NOMO-1 (cell line): Measurements from ENCODE around the gene KLF11.

Source experiments
- DNase-seq, 2 experiments: peaks; one replicate each; lab custom pipeline; 2025; ENCODE audit not compliant: unreplicated experiment in 2 of 2; lab: John Stamatoyannopoulos, UW

The KLF11 gene

DNA sequence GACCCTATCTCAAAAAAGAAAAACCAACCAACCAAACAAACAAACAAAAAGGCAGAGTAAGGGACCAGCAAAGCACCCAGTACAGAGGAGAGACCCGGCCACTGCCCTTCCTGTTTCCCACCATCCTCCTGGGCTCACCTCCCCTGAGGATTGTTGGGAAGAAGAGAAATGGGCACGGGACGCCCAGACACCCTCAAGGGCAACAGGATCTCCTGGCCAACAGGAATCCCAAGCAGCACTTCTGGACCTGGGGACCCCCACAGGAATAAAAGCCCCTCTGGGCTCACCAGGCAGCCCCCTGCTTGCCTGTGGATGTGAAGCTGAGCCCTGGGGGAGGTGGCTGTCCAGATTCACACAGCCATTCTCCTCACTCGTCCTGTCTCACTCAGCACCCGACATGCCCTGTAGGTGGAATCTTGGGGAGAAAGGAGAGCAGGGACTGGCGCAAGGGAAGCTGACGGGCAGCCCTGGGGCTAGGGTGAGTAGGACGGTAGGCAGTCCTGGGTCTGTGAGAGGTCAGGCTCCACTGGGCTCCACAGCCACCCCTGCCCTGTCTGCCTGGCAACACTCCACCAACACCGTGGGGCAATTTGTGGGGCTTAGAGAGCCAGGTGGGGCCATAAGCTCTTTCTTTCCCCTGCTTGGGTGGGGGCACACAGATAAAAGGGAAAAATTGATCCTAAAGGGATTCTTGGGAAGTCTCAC is 18.0 kb downstream of the KLF11 start:
- DNase-seq, result no peak

DNA sequence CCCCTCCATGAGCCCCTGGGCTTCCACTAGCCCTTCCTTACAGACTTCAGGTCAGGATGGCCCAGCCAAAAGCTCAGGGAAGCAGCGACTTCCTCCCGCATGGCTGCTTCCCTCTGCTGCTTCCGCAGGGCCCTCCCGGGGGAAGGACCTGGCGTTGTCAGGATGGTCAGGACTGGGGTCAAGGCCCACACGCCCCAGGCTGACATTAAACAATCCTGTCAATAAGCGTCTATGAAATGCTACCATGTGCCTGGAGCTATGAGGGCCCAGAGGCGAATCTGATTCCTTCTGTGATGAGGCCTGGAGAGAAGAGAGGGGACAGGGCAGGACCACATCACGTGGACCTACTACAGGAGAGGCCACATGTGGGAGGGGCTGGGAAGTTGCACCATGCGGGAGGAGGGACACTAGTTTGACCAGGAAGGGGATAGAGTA is 19.6 kb downstream of the KLF11 start:
- DNase-seq, result no peak

DNA sequence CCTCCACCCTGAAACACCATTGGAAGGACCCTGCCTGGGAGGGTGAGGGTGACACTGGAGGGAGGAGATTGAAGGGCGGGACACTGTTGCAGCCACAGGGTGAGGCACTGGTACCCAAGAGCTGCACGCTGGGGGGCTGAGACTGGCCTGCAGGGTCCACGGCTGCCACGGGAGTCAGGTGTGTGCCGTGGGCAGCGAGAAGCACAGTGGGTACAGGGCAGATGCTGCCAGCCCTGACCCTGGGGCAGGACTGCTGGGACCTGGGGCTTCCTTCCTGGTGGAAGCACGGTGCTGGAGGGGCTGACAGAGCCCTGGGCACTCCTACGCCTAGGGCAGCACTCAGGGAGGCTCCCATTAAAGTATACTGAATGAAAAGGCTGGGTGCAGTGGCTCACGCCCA is 20.2 kb downstream of the KLF11 start:
- DNase-seq, result no peak

DNA sequence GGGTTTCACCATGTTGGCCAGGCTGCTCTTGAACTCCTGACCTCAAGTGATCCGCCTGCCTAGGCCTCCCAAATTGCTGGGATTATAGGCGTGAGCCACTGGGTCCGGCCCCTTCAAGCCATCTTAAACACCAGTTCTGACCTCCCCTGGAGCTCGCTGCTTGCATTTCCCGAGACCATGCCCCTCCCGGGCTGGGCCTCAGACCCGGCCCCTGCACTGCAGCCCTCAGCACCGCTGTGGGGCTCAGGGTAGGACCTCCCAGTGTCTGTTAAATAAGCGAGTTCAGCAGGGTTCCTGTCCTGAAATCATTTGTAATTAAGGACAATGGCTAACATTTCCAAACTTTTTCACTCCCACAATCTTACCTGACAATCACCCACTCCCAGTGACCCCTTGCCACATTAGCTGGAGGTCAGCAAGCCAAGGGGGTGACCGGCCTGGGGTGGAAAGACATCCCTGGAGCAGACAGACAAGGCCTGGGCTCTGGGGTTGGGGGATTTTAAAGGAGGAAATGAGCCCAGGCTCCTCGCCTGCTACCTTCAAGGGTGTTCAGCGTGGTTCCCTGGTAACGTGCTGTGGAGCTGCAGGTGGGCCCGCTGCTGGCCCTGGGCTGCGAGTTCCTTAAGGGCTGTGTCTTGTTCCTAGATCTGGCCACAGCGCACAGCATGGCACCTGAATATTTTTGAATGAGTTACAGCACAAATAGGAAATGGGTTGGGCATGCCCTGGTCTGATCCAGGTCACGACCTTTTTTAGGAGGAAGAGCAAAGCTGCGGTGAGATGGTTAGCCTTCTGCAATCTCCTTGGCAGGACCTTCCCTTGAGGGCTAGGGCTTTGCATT is 21.8 kb downstream of the KLF11 start:
- peak in 1 of 2 experiments; percentile 41 for DNase-seq

DNA sequence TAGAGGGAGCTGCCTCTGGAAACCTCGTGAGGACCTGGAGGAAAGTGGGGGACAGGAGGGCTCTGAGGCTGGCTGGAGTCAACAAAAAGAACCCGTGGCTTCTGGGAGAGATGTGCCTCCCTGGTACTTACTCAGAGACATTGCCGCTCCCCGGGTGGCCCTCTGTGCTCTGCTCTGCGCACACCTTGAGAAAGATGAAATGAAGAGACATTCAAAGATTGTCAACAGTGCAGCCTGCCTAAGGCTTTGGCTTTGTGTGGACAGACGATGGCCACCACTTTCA is 22.4 kb downstream of the KLF11 start:
- no peak for DNase-seq

DNA sequence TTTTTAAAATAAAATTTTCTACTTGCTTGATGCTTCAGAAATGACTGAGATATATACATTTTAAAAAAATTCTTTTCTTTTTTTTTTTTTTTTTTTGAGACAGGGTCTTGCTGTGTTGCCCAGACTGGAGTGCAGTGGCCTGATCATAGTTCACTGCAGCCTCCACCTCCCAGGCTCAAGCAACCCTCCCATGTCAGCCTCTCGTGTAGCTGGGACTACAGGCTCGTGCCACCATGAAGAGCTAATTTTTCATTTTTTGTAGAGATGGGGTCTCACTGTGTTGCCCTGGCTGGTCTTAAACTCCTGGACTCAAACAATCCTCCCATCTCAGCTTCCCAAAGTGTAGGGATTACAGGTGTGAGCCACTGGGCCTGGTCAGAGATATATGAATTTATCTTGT is 24.0 kb downstream of the KLF11 start:
- DNase-seq, result no peak

DNA sequence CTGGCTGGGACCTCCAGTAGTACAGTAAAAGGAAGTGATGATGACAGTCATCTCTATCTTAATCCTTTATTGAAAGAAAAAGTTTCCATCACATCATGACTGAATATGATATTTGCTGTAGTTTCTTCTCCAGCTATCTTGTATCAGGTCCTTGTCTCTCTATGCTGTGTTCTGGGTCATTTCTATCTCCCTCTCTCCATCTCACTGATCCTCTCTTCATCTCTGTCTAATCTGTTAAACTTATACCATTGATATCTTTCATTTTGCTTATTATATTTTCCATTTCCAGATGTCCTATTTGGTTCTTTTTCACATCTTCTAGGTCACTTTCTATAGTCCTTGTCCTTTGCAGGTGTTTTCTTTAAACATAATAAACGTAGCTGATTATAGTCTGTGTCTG is 24.5 kb downstream of the KLF11 start:
- no peak for DNase-seq

DNA sequence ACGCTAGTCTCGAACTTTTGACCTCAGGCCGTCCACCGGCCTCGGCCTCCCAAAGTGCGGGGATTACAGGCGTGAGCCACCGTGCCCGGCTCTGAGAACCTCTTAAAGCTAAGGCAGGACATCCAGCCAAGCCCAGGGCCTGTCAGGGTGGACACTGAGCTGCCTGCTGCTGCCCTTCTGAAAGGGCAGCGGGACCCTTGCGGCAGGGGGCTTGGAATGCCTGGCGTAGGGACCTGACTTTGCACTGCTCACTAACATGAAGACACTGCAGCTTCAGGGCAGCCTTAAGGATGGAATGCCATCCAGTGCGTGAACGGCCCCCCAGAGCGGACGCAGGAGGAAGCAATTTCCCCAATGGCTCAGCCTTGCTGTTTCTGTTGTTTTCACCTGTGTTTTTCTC is 27.8 kb downstream of the KLF11 start:
- no peak for DNase-seq

DNA sequence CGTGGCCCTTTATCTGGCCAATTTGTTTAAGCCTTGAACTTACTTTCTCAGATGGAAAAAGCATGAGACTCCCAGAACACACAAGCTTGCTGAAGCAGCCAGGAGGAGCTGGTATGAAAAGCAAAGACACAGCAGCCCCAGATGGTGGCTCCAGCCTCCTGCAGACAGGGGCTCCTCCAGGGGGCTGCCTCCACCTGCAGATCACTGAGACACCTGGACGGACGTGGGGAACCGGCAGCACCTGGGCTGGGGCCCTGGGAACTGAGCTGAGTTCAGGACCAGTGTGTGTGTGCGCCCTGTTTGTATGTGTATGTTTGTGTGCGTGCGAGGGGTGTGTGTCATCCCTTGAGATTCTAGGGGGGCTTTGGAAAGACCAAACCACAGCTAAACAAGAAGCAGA is 28.2 kb downstream of the KLF11 start:
- no peak for DNase-seq

DNA sequence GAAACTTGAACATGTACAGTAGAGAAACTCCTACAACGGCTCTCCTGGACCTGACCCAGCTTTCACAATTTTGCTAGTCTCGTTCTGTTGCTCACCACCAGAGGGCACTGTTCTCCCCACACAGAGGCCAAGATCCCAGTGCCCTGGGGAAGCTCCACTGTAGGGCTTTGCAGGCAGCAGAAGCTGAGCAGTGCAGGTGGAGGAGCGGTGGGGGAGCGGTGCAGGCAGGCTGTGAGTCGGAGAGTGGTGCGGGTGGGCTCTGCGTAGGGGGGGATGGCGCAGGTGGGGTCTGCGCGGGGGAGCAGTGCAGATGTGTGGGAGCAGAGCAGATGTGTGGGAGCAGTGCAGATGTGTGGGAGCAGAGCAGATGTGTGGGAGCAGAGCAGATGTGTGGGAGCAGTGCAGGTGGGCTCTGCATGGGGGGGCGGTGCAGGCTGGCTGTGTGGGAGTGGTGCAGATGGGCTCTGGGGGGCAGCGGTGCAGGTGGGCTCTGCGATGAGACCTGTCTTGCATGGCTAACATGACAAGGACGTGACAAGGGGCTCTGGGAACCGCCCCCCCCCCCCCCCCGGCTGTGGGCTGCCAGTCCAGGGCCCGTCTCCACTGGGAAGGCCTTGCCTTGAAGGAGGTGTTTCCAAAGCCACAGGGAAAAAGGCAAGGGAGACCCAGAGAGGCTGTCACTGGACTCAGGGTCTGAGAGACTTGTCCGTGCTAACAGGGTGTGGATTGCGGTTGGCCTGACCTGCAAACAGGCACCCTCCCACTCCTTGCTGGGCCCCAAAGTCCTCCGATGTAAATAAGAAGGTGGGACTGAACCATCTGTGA is 29.5 kb downstream of the KLF11 start:
- DNase-seq, result peak; percentile 87 to 92

DNA sequence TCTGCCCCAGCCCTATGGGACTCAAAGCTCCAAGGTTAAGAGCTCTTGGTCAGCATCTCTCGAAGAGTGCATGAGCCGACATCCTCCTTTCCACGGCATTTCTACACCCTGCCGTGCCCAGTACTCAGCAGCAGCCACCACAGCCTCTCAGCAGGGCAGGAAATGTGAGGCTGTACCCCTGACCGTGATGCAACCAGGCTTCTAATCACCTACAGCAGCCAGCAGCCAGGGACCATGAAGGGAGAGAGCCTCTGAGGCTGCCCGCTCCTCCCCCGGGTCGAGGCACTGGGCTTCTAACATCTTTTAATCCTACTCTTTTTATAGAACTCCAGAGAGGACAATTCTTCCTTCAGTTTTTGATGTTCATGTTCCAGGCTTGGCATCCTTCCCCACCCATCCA is 30.4 kb downstream of the KLF11 start:
- DNase-seq, result no peak

DNA sequence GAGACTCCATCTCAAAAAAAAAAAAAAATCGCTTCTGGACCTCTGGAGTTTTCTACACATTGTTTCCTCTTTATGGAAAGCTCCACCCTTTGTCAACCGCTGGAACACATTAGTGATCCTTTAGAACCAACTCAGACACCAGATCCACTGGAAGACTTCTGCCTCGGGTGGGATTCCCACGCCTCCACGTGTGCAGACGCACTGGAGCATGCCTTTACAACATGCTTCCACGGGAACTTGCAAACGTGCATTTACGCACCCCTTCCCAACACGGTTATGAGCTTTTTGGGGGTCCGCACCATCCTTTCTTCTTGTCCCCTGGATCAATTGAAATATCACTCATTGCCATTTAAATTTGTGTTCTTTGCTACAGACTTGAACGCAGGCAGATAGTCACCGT is 31.8 kb downstream of the KLF11 start:
- no peak for DNase-seq

DNA sequence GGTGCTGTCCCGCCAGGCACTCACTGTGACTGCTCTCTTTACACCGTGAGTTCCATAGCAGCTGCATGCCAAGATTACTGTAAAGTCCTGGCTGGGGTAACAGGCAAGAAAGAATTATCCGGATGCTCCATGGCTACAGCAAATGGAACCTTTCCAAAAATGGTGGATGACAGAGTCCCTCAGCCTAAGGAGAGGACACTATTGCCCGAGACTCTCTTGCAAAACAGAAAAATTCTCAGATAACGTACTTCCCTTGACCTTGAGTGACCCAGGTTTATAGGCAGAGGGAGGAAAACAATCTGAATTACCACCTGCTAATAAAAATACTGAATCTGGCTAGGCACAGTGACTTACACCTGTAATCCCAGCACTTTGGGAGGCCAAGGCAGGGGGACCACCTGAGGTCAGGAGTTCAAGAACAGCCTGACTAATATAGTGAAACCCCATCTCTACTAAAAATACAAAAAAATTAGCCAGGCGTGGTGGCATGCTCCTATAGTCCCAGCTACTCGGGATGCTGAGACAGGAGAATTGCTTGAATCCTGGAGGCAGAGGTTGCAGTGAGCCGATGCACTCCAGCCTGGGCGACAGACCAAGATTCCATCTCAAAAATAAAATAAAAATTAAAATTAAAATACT is 32.3 kb downstream of the KLF11 start:
- DNase-seq, result no peak

DNA sequence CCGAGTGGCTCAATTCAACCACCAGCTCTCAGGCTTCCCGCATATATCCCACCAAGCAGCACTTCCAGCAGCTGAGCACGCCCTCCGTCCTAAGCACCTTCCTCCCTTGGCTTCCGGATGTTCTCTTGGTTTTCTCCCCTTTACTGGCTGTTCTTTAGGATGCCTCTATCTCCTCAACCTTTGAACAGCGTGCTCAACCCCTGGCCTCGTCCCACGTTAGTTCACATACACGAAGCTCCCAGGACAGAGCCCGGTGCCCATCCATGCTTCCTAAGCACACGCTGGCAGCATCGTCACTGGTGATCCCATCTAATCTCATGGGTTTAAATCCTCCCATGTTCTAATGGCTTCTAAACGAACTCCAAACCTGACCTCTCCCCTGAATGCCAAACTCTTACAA is 33.2 kb downstream of the KLF11 start:
- DNase-seq, result no peak

DNA sequence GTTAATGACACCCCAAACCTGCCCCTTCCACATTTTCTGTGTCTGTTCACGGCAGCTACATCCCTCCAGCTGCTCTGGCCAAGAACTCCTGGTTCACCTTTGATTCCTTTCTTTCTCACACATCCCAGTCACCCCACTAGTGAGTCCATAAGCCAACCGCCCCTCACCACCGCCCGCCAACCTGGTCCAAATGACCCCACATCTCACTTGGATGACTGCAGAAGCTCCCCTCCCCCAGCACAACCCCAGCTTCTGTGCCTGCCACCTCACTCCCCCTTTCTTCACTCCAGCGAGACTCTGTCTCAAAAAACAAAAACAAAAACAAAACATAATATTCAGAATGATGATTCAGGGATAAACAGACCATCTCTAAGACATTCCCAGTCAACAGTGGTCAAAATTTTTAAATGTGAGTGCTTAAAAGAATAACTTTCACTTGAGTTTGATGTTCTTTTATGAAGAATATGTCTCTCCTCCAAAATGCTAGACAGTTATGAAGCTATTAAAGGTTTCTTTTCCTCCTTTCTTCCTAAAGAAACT is 33.7 kb downstream of the KLF11 start:
- no peak for DNase-seq

DNA sequence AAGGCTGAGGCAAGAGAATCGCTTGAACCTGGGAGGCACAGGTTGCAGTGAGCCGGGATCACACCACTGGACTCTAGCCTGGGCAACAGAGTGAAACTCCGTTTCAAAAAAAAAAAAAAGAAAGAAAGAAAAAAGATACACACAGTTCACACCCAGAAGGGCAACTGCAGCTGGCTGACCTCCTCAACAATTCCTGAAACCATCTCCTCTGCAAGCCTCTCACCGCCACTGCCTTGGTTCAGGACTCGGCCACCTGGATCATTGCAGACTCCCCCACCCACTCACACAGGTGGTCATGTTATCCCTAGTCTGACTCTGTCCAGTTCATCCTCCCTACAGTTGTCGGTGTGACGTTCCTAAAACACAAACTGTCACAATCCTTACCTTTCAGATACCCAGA is 34.7 kb downstream of the KLF11 start:
- DNase-seq, result no peak

DNA sequence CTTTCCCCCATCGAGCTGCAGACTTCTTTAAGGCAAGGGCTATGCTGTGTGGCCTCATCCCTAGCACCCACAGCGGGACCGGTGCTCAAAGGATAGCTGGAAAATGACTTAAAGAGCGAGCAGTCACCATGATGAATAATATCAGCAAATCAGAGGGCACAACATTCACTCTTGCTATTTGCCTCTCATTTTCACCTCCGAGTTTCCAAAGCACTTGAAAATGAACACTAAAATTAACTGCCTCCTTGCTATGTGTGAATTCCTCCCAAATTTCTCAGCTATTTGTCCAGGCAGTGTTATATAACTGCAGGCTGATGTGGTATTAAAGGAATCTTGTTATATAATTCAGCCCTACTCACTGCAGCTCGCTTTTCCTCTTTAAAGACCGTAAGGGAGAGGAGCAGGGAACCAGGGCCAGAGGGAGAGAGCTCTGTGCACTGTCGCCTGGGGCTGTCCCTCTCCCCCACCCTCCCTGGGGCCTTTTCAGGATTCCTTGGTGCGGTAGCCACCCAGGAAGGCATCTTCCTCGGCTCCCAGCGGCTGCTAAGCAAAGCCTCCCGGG is 35.4 kb downstream of the KLF11 start:
- DNase-seq, result no peak

DNA sequence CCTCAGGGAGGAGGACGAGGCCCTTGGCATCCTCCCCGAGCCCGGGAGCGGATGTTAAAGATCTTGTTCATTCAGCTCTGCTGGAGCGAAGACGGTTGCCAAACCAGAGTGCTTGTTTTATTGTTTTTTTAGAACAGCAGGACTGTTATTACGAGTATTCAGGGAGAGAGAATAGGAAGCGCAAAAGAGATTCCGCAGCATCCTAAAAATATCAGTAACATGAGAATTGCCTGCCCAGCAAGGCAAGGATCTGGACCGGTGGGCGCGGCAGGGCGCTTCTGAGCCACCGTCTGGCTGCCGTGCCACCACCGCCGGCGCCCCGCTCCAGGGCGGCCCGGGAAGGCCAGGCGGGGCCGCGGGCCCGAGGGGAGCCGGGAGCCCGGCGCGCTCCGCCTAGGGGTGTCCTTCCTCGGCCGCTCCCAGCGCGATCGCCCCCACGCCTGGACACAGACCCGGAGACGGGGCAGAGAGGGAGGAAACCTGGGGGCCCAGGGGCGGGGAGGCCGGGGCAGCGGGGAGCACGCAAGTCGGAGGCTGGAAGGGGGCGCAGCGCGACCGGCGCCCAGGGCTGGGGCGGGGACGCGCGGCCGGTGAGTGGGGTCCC is 36.0 kb downstream of the KLF11 start:
- DNase-seq, result peak in 1 of 2 experiments; percentile 13

DNA sequence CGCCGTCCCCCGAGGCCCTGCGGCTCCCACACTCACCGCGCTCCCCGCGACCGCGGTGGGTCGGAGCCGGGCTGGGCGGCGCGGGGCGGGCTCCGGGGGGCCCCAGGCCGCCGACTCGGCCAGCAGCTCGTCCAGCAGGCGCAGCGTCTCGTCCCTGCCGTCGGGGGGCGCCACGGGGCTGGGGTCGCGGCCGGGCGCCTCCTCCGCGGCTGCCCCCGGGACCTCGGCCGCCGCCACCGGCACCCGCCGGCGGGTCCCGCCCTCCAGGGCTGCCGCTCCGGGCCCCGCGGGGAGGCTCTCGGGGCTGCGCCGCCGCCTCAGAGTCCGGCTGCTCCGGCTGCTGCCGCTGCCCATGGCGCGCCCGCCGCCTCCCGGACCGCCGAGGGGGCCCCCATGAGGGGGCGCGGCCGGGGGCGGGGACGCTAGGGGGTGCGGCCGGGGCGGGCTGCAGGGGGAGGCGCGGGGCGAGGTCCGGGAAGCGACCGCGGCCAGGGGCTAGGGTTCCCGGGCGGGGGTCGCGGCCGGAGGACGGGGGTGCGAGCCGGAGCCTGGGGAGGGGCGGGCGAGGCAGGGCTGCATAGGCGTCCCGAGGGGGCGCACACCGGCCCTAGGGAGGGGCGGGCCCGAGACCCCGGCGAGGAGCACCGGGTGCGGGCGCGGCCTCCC is 36.7 kb downstream of the KLF11 start, which contains the start of gene CYS1:
Gene CYS1 (minus strand): TSS at position 542 of the 666 bp plus-strand sequence. CDS start 188 bp downstream, at position 354.
- DNase-seq, result peak in 1 of 2 experiments; percentile 24
